H9 (cell line): Measurements from ENCODE around the gene HOXC11. TPM values are rescaled to one million over a fixed set of nuclear protein-coding genes. Genes with fewer than 3 reads are reported as not detected.

Experiments
- DNase-seq: peaks from one replicate; pipeline ENCODE4 v3.0.0-alpha.2; 2017
- H2AFZ ChIP-seq: one replicate; pipeline ENCODE4 v1.6.1; 2013; ENCODE audit warnings: mild to moderate bottlenecking, low read length, control low read depth, moderate library complexity
- H2AK5ac ChIP-seq: 2 replicates; pipeline ENCODE4 v1.6.1; 2013; ENCODE audit warnings: low read length, control low read depth, mixed read lengths; ENCODE audit not compliant: insufficient read length
- H2BK120ac ChIP-seq: one replicate; pipeline ENCODE4 v1.6.1; 2013; ENCODE audit warnings: low read depth, mild to moderate bottlenecking, low read length, control low read depth, inconsistent platforms; ENCODE audit not compliant: poor library complexity, severe bottlenecking
- H2BK12ac ChIP-seq: 2 replicates; pipeline ENCODE4 v1.6.1; 2013; ENCODE audit warnings: low read length, control low read depth, mixed read lengths, low read depth; ENCODE audit not compliant: insufficient read length
- H2BK15ac ChIP-seq: 2 replicates; pipeline ENCODE4 v1.6.1; 2013; ENCODE audit warnings: low read depth, low read length, control low read depth
- H2BK20ac ChIP-seq: one replicate; pipeline ENCODE4 v1.6.1; 2013; ENCODE audit warnings: low read depth, mild to moderate bottlenecking, low read length, control low read depth, inconsistent platforms; ENCODE audit not compliant: poor library complexity, severe bottlenecking
- H2BK5ac ChIP-seq: 2 replicates; pipeline ENCODE4 v1.6.1; 2013; ENCODE audit warnings: low read length, control low read depth, mixed read lengths; ENCODE audit not compliant: insufficient read length
- H3K14ac ChIP-seq: 2 replicates; pipeline ENCODE4 v1.6.1; 2013; ENCODE audit warnings: low read length, control low read depth; ENCODE audit not compliant: insufficient read depth
- H3K18ac ChIP-seq: 2 replicates; pipeline ENCODE4 v1.6.1; 2013; ENCODE audit warnings: low read depth, mild to moderate bottlenecking, mixed read lengths, low read length, control low read depth; ENCODE audit not compliant: insufficient read length
- H3K23ac ChIP-seq: 2 replicates; pipeline ENCODE4 v1.6.1; 2013; ENCODE audit warnings: low read length, control low read depth, mixed read lengths, low read depth; ENCODE audit not compliant: insufficient read length
- H3K23me2 ChIP-seq: 2 replicates; pipeline ENCODE4 v1.6.1; 2013; ENCODE audit warnings: low read depth, mild to moderate bottlenecking, mixed read lengths, low read length, control low read depth; ENCODE audit not compliant: insufficient read length, poor library complexity, severe bottlenecking
- H3K27ac ChIP-seq: 2 replicates; pipeline ENCODE4 v1.5.1; 2013; ENCODE audit warnings: low read length, control low read depth, mixed read lengths, low read depth; ENCODE audit not compliant: insufficient read length
- H3K27me3 ChIP-seq: 2 replicates; pipeline ENCODE4 v1.6.1; 2013; ENCODE audit warnings: low read length, control low read depth, inconsistent platforms; ENCODE audit not compliant: insufficient read depth
- H3K4ac ChIP-seq: 2 replicates; pipeline ENCODE4 v1.6.1; 2013; ENCODE audit warnings: low read depth, mild to moderate bottlenecking, control low read depth, inconsistent platforms, low read length, moderate library complexity
- H3K4me1 ChIP-seq: 2 replicates; pipeline ENCODE4 v1.6.1; 2013; ENCODE audit warnings: low read length, control low read depth, inconsistent platforms; ENCODE audit not compliant: insufficient read depth
- H3K4me2 ChIP-seq: 2 replicates; pipeline ENCODE4 v1.6.1; 2013; ENCODE audit warnings: low read length, control low read depth, mixed read lengths; ENCODE audit not compliant: insufficient read length, insufficient read depth
- H3K56ac ChIP-seq: 2 replicates; pipeline ENCODE4 v1.6.1; 2013; ENCODE audit warnings: low read depth, mild to moderate bottlenecking, mixed read lengths, low read length, control low read depth; ENCODE audit not compliant: insufficient read length
- H3K79me1 ChIP-seq: 2 replicates; pipeline ENCODE4 v1.6.1; 2013; ENCODE audit warnings: low read depth, mild to moderate bottlenecking, moderate library complexity, low read length, control low read depth, inconsistent platforms; ENCODE audit not compliant: insufficient read depth, poor library complexity, severe bottlenecking
- H3K79me2 ChIP-seq: 2 replicates; pipeline ENCODE4 v1.6.1; 2013; ENCODE audit warnings: low read length, control low read depth, inconsistent platforms; ENCODE audit not compliant: insufficient read depth
- H3K9ac ChIP-seq: 2 replicates; pipeline ENCODE4 v1.6.1; 2013; ENCODE audit warnings: low read length, control low read depth, mixed read lengths; ENCODE audit not compliant: insufficient read length; ENCODE audit errors: extremely low read depth
- H3K9me3 ChIP-seq: one replicate; pipeline ENCODE4 v1.6.1; 2013; ENCODE audit warnings: low read depth, low read length, inconsistent platforms; ENCODE audit not compliant: control insufficient read depth
- H3T11ph ChIP-seq: one replicate; pipeline ENCODE4 v1.6.1; 2013; ENCODE audit warnings: mild to moderate bottlenecking, low read length, control low read depth, inconsistent platforms
- H4K20me1 ChIP-seq: one replicate; pipeline ENCODE4 v1.6.1; 2013; ENCODE audit not compliant: control insufficient read depth, insufficient read length, insufficient read depth
- H4K5ac ChIP-seq: 2 replicates; pipeline ENCODE4 v1.6.1; 2013; ENCODE audit warnings: low read depth, mild to moderate bottlenecking, mixed read lengths, low read length, control low read depth; ENCODE audit not compliant: insufficient read length
- H4K8ac ChIP-seq: replicated peaks from 2 replicates; pipeline ENCODE4 v1.6.1; 2013; ENCODE audit warnings: low read length, control low read depth, mixed read lengths, low read depth; ENCODE audit not compliant: insufficient read length
- H4K91ac ChIP-seq: 2 replicates; pipeline ENCODE4 v1.6.1; 2013; ENCODE audit warnings: low read depth, mild to moderate bottlenecking, moderate library complexity, mixed read lengths, low read length, control low read depth; ENCODE audit not compliant: insufficient read length
- H3K27ac Mint-ChIP-seq, 3 experiments: 2 replicates in 2 of 3; 3 replicates in 1 of 3; pipeline ENCODE4 v1.8.0; 2020 to 2021; ENCODE audit warnings: mixed read lengths in 3 of 3, mild to moderate bottlenecking in 1 of 3, moderate library complexity in 1 of 3
- H3K27me3 Mint-ChIP-seq: 2 replicates; pipeline ENCODE4 v1.8.0; 2021; ENCODE audit warnings: low read depth, mild to moderate bottlenecking, moderate library complexity, mixed read lengths
- H3K36me3 Mint-ChIP-seq, 3 experiments: 2 replicates in 2 of 3; 3 replicates in 1 of 3; pipeline ENCODE4 v1.8.0; 2020 to 2021; ENCODE audit warnings: low read depth in 3 of 3, mixed read lengths in 3 of 3; ENCODE audit not compliant: insufficient read depth in 1 of 3
- H3K4me1 Mint-ChIP-seq, 2 experiments: 2 replicates each; pipeline ENCODE4 v1.8.0; 2020; ENCODE audit warnings: mixed read lengths in 2 of 2
- H3K4me3 Mint-ChIP-seq, 2 experiments: 2 replicates in 1 of 2; 3 replicates in 1 of 2; pipeline ENCODE4 v1.8.0; 2020 to 2021; ENCODE audit warnings: mild to moderate bottlenecking in 2 of 2, mixed read lengths in 2 of 2, moderate library complexity in 1 of 2
- H3K9me3 Mint-ChIP-seq, 2 experiments: 2 replicates in 1 of 2; 3 replicates in 1 of 2; pipeline ENCODE4 v1.8.0; 2020; ENCODE audit warnings: mild to moderate bottlenecking in 2 of 2, mixed read lengths in 2 of 2, moderate library complexity in 1 of 2
- WGBS: extraction: QIAGEN DNeasy Blood & Tissue Kit; methylation state at CpG from one replicate; pipeline ENCODE4 v1.1.7; 2013; ENCODE audit warnings: missing lambda C conversion rate, low lambda C conversion rate, mixed read lengths; ENCODE audit not compliant: insufficient read length; ENCODE audit errors: extremely low coverage; 5-methylcytosine and 5-hydroxymethylcytosine counted together
- total RNA-seq: library from RNA; stranded (reverse); gene quantifications from 2 replicates; pipeline ENCODE4 v1.2.1, GENCODE V29; 2021
- TF ChIP-seq, protein P1 (sequence below): fragments of 200-600 bp; sonication (generic); conservative IDR thresholded peaks from 3 replicates; pipeline ENCODE4 v1.8.0; 2021; ENCODE audit warnings: antibody characterized with exemption, mild to moderate bottlenecking

HOXC11 gene
- total RNA-seq, 1 experiment from 2014 or later: not detected

GRCh38 chr12:53956914-53957536 is 15.9 kb upstream of the HOXC11 start:
- H3K27ac Mint-ChIP-seq: no peak overlapping the region; a peak in 1 of 7 replicates
- H4K20me1 ChIP-seq: no peaks in the 10 kb centered on the region

More at GRCh38 chr12:53956914-53957536, 15.9 kb upstream of the HOXC11 start:
- Histone ChIP-seq H4K8ac (no peak overlapping the region), H3K4me2 (no peak overlapping the region), H3T11ph (no peak overlapping the region), H2BK15ac (no peak overlapping the region), H4K91ac (no peak overlapping the region), H3K9ac (no peak overlapping the region), H2BK5ac (no peak overlapping the region), H3K23ac (no peak overlapping the region), H3K18ac (no peak overlapping the region), H4K5ac (no peak overlapping the region), H3K27me3 (peaks cover 99% of the 10 kb centered on the region), H3K79me1 (no peaks in the 10 kb centered on the region), H2BK120ac (no peak overlapping the region), H3K56ac (no peak overlapping the region), H2AFZ (no peak overlapping the region), H3K79me2 (no peaks in the 10 kb centered on the region), H3K23me2 (no peaks in the 10 kb centered on the region), H3K4ac (no peak overlapping the region), H3K4me1 (no peaks in the 10 kb centered on the region), H3K9me3 (no peaks in the 10 kb centered on the region), H3K27ac (no peak overlapping the region), H2AK5ac (no peak overlapping the region), H2BK12ac (no peak overlapping the region), H2BK20ac (no peak overlapping the region), H3K14ac (no peak overlapping the region)
- no peak for DNase-seq
- peaks cover 4 to 11% of the 10 kb centered on the region in 2 experiments; a peak in 3 of 4 replicates for H3K4me1 Mint-ChIP-seq
- no CpG with 5 or more reads among the region's 11 CpGs for WGBS
- no peak overlapping the region for H3K4me3 Mint-ChIP-seq
- TF ChIP-seq, protein P1, sequence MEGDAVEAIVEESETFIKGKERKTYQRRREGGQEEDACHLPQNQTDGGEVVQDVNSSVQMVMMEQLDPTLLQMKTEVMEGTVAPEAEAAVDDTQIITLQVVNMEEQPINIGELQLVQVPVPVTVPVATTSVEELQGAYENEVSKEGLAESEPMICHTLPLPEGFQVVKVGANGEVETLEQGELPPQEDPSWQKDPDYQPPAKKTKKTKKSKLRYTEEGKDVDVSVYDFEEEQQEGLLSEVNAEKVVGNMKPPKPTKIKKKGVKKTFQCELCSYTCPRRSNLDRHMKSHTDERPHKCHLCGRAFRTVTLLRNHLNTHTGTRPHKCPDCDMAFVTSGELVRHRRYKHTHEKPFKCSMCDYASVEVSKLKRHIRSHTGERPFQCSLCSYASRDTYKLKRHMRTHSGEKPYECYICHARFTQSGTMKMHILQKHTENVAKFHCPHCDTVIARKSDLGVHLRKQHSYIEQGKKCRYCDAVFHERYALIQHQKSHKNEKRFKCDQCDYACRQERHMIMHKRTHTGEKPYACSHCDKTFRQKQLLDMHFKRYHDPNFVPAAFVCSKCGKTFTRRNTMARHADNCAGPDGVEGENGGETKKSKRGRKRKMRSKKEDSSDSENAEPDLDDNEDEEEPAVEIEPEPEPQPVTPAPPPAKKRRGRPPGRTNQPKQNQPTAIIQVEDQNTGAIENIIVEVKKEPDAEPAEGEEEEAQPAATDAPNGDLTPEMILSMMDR: no peak
- H3K9me3 Mint-ChIP-seq: peaks cover 0 to 3% of the 10 kb centered on the region in 2 experiments; a peak in 2 of 5 replicates
- no peaks in the 10 kb centered on the region; a peak in 2 of 7 replicates for H3K36me3 Mint-ChIP-seq
- H3K27me3 Mint-ChIP-seq: peaks cover 99% of the 10 kb centered on the region
